ENCODE results near the gene CSNK2A1. TPM values are rescaled to one million over a fixed set of nuclear protein-coding genes. Genes with fewer than 3 reads are reported as not detected.
"Not testable (repeated sequence)": the region's sequence is repeated elsewhere in the genome, so short reads cannot be mapped to it uniquely, and the experiment has no call there.

CSNK2A1 gene
- total and polyA plus RNA-seq, 2 of the 8 experiments (the other 6 are each of a cell fraction or from before 2014, with no cell fraction given) = 117 to 260 TPM

GRCh38 chr20:578940-579690 lies 35.5 kb upstream of the CSNK2A1 start:
- H3K4me2 ChIP-seq (ENCODE audit: insufficient read depth in 1 of 2, low read depth in 2 of 2, low read length in 2 of 2); H3K23me2 ChIP-seq (ENCODE audit: low read depth, low read length); H3K36me3 ChIP-seq (ENCODE audit: control insufficient read depth in 2 of 4, insufficient read depth in 4 of 4, low read length in 3 of 4); H3K14ac ChIP-seq (ENCODE audit: insufficient read length); H3K79me2 ChIP-seq (ENCODE audit: control insufficient read depth in 1 of 2, insufficient read depth in 2 of 2, low read length in 2 of 2); H2BK20ac ChIP-seq (ENCODE audit: low read length); H3K9me3 ChIP-seq (ENCODE audit: insufficient read depth in 2 of 2, low read depth in 1 of 2, low read length in 1 of 2); H4K20me1 ChIP-seq (replicated peaks in 1 of 2; ENCODE audit: control insufficient read depth in 1 of 2, insufficient read depth in 2 of 2, low read length in 2 of 2); H2AFZ ChIP-seq (ENCODE audit: low read length); H3K27ac ChIP-seq (ENCODE audit: low read depth, low read length); H3K9ac ChIP-seq (replicated peaks in 1 of 4; ENCODE audit: extremely low read depth in 1 of 4, low read depth in 3 of 4, low read length in 3 of 4); POLR2A ChIA-PET (ENCODE audit: partially characterized antibody); H3K23ac ChIP-seq (ENCODE audit: insufficient read length); H2BK12ac ChIP-seq (ENCODE audit: low read depth, low read length); H4K91ac ChIP-seq (replicated peaks; ENCODE audit: insufficient read length, low read length); H4K5ac ChIP-seq (ENCODE audit: insufficient read length, low read depth, low read length); DNase-seq (ENCODE audit: low read depth in 1 of 2, low spot score in 2 of 2); H3K4ac ChIP-seq (replicated peaks; ENCODE audit: insufficient read length, low read depth, low read length); H2BK15ac ChIP-seq (ENCODE audit: low read length); H4K8ac ChIP-seq (ENCODE audit: extremely low read depth, insufficient read depth, low read length); H3K4me3 ChIP-seq (ENCODE audit: extremely low read depth in 1 of 4, insufficient read depth in 2 of 4, low read depth in 3 of 4, low read length in 4 of 4); H2AK5ac ChIP-seq (ENCODE audit: low read depth, low read length); H2BK120ac ChIP-seq (replicated peaks; ENCODE audit: low read depth, low read length); H2BK5ac ChIP-seq (ENCODE audit: low read depth, low read length); H3K18ac ChIP-seq (ENCODE audit: extremely low read depth, low read length); H3K27me3 ChIP-seq (replicated peaks in 1 of 4; ENCODE audit: control insufficient read depth in 3 of 4, extremely low read depth in 1 of 4, insufficient read depth in 3 of 4, low read length in 3 of 4); H3K79me1 ChIP-seq (ENCODE audit: low read depth, low read length); H3K56ac ChIP-seq (replicated peaks; ENCODE audit: insufficient read length, low read depth, low read length); FAIRE-seq: not testable (repeated sequence)
- 86% methylated on average over 6 of the region's 8 CpGs; no CpG with 5 or more reads in 1 of the 2 experiments for WGBS, 2 experiments (ENCODE audit: extremely low coverage in 1 of 2, insufficient coverage in 1 of 2, insufficient read length in 1 of 2, insufficient replicate concordance in 2 of 2, low coverage in 1 of 2, low lambda C conversion rate in 2 of 2, missing lambda C conversion rate in 1 of 2)
- H3K4me1 ChIP-seq (replicated peaks in 1 of 4; ENCODE audit: control insufficient read depth in 3 of 4, insufficient read depth in 4 of 4, low read length in 3 of 4) = peaks cover 5 to 15% (median 9%) of the 10 kb centered on the region in 4 experiments; a peak in 6 of 7 replicates
- CTCF ChIA-PET (ENCODE audit: partially characterized antibody) = interaction anchor here (1.1 to 8.8 kb wide), 5 partner anchors 16 to 160 kb away, joined by 6 to 73 read pairs (median 9); no protein-coding TSS in a partner anchor

Data from H1 (cell line).